GM20000 (cell line): ENCODE measurements around the gene ORAI3.

Experiments
- DNase-seq: peaks from one replicate; pipeline ENCODE4 v3.0.0; 2012; ENCODE audit warnings: low spot score
- CTCF ChIP-seq: IDR thresholded peaks from 2 replicates; pipeline ENCODE4 v1.5.1; 2012; ENCODE audit warnings: mild to moderate bottlenecking, control low read depth; ENCODE audit errors: extremely low read depth, missing control alignments

Gene ORAI3

GRCh38 chr16:30920891-30921290, 28.0 kb upstream of the ORAI3 start:
- TF ChIP-seq CTCF, result no peak
- no peak for DNase-seq

- no peak for TF ChIP-seq CTCF
- no peak for DNase-seq
Measured at GRCh38 chr16:30921459-30921747, 27.5 kb upstream of the ORAI3 start.

- TF ChIP-seq CTCF, result peak; percentile 77
- peak; percentile 80 for DNase-seq
Measured at GRCh38 chr16:30921748-30922419, 27.0 kb upstream of the ORAI3 start.

GRCh38 chr16:30922420-30922959, 26.4 kb upstream of the ORAI3 start:
- peak; percentile 94 for DNase-seq
- TF ChIP-seq CTCF, result no peak

- TF ChIP-seq CTCF, result no peak
- DNase-seq, result peak; percentile 97
Measured at GRCh38 chr16:30922960-30923535, 25.8 kb upstream of the ORAI3 start.

- no peak for TF ChIP-seq CTCF
- DNase-seq, result no peak
Measured at GRCh38 chr16:30923554-30924075, 25.3 kb upstream of the ORAI3 start, which contains the start of gene FBXL19. TSS of gene FBXL19 (plus strand) at chr16:30923572. CDS start at chr16:30925755, 2,183 bp downstream.
